A549 (cell line): Measurements from ENCODE around the gene RAB29. TPM values are rescaled to one million over a fixed set of nuclear protein-coding genes. Genes with fewer than 3 reads are reported as not detected.
A peak's percentile ranks its signal among the peaks of the same experiment; 100 is the strongest.

Source experiments
- ATAC-seq, 2 experiments: fragments of 200-7000 bp in 1 of 2; fragments of >200 bp in 1 of 2; cut with Nextera tagmentation in 1 of 2; cut with Tn5 transposase in 1 of 2; 3 replicates each; pipeline versions ENCODE4 v1.8.0 to v1.9.1; 2018 to 2020; ENCODE audit warnings: mild to moderate bottlenecking in 1 of 2, moderate library complexity in 1 of 2
- CTCF ChIA-PET: fragments of 300-600 bp; sonication (Branson Sonifier 250); formaldehyde crosslinking; extraction: SDS; loops from one replicate; lab custom pipeline; 2021; ENCODE audit warnings: antibody characterized with exemption, inconsistent platforms; lab: Yijun Ruan, JAX
- POLR2A ChIA-PET: fragments of 350-600 bp; formaldehyde crosslinking; extraction: SDS; loops from one replicate; lab custom pipeline; 2021; ENCODE audit warnings: antibody characterized with exemption, inconsistent platforms; lab: Yijun Ruan, JAX
- DNase-seq, 2 experiments: peaks; one replicate each; pipeline versions ENCODE4 v3.0.0 to v3.0.0-alpha.2; 2011 to 2016; ENCODE audit warnings: low read depth in 1 of 2, low spot score in 1 of 2
- FAIRE-seq: peaks from 2 replicates; lab custom pipeline; 2011; peaks lifted over from hg19 to GRCh38; lab: Jason Lieb, UNC
- H3K27ac ChIP-seq, 2 experiments: fragments of >200 bp; sonication (Bioruptor Twin); formaldehyde crosslinking; 3 replicates each; pipeline ENCODE4 v1.5.1; 2016 to 2017
- H3K4me1 ChIP-seq: fragments of >200 bp; sonication (Bioruptor Twin); formaldehyde crosslinking; 3 replicates; pipeline ENCODE4 v1.6.1; 2016
- H3K4me2 ChIP-seq: fragments of >200 bp; sonication (Bioruptor Twin); formaldehyde crosslinking; 3 replicates; pipeline ENCODE4 v1.6.1; 2016
- H3K4me3 ChIP-seq: fragments of >200 bp; sonication (Bioruptor Twin); formaldehyde crosslinking; 3 replicates; pipeline ENCODE4 v1.5.1; 2016
- H3K9me3 ChIP-seq: fragments of >200 bp; sonication (Bioruptor Twin); formaldehyde crosslinking; 3 replicates; pipeline ENCODE4 v1.6.1; 2016
- BCL3 ChIP-seq: fragments of >200 bp; sonication (Bioruptor Twin); formaldehyde crosslinking; IDR thresholded peaks from 3 replicates; pipeline ENCODE4 v1.6.1; 2016
- BHLHE40 ChIP-seq: IDR thresholded peaks from 2 replicates; pipeline ENCODE4 v1.6.1; 2012; ENCODE audit warnings: low read depth, low read length, inconsistent platforms
- CEBPB ChIP-seq, 2 experiments: fragments of >200 bp in 1 of 2; sonication (Bioruptor Twin) in 1 of 2; formaldehyde crosslinking in 1 of 2; IDR thresholded peaks; 2 replicates each; pipeline ENCODE4 v1.6.1; 2012 to 2016
- CHD2 ChIP-seq: fragments of 150-350 bp; IDR thresholded peaks from 2 replicates; pipeline ENCODE4 v1.6.1; 2014; ENCODE audit warnings: low read length; ENCODE audit not compliant: partially characterized antibody
- CTCF ChIP-seq: fragments of >200 bp; sonication (Bioruptor Twin); formaldehyde crosslinking; IDR thresholded peaks from 3 replicates; pipeline ENCODE4 v1.5.1; 2016
- E2F6 ChIP-seq: IDR thresholded peaks from 2 replicates; pipeline ENCODE4 v1.6.1; 2012; ENCODE audit warnings: low read depth, borderline replicate concordance
- HMGXB4 ChIP-seq: fragments of 250-450 bp; sonication (Bioruptor Pico); IDR thresholded peaks from 2 replicates; pipeline ENCODE4 v1.5.0; 2021; ENCODE audit warnings: mild to moderate bottlenecking, moderate library complexity, borderline replicate concordance
- JUN ChIP-seq, 2 experiments: fragments of >200 bp; sonication (Bioruptor Twin); formaldehyde crosslinking; IDR thresholded peaks; 2 replicates in 1 of 2; 3 replicates in 1 of 2; pipeline ENCODE4 v1.6.1; 2016 to 2017
- MAX ChIP-seq: IDR thresholded peaks from 2 replicates; pipeline ENCODE4 v1.6.1; 2012
- NFE2L2 ChIP-seq: fragments of 150-350 bp; conservative IDR thresholded peaks from 2 replicates; pipeline ENCODE4 v1.6.1; 2014; ENCODE audit warnings: low read length
- PBX3 ChIP-seq: IDR thresholded peaks from 2 replicates; pipeline ENCODE4 v1.6.1; 2012
- PHF8 ChIP-seq: fragments of 200-600 bp; sonication (generic); IDR thresholded peaks from 2 replicates; pipeline ENCODE4 v1.6.1; 2016; ENCODE audit warnings: low read depth, mild to moderate bottlenecking, antibody characterized with exemption, moderate library complexity, borderline replicate concordance
- POLR2A ChIP-seq: IDR thresholded peaks from 2 replicates; pipeline ENCODE4 v1.6.1; 2012; ENCODE audit warnings: mild to moderate bottlenecking, low read length
- RARB ChIP-seq: fragments of 250-450 bp; sonication (Bioruptor Pico); IDR thresholded peaks from 2 replicates; pipeline ENCODE4 v1.8.0; 2021; ENCODE audit warnings: mild to moderate bottlenecking, moderate library complexity
- RFX5 ChIP-seq: fragments of 450-650 bp; IDR thresholded peaks from 2 replicates; pipeline ENCODE4 v1.7.1; 2014; ENCODE audit warnings: antibody characterized with exemption, mild to moderate bottlenecking, moderate library complexity
- SMC3 ChIP-seq: fragments of >200 bp; sonication (Bioruptor Twin); formaldehyde crosslinking; IDR thresholded peaks from 3 replicates; pipeline ENCODE4 v1.6.1; 2018; ENCODE audit warnings: inconsistent platforms
- USF2 ChIP-seq: fragments of 450-650 bp; IDR thresholded peaks from 2 replicates; pipeline ENCODE4 v1.6.1; 2014; ENCODE audit warnings: antibody characterized with exemption
- ZC3H11A ChIP-seq: fragments of 450-650 bp; IDR thresholded peaks from 2 replicates; pipeline ENCODE4 v1.6.1; 2014; ENCODE audit warnings: antibody characterized with exemption, mild to moderate bottlenecking
- ZFP36 ChIP-seq: fragments of 450-650 bp; IDR thresholded peaks from 2 replicates; pipeline ENCODE4 v1.6.1; 2014; ENCODE audit warnings: borderline replicate concordance; ENCODE audit not compliant: partially characterized antibody
- ZSCAN20 ChIP-seq: fragments of 250-450 bp; sonication (Bioruptor Pico); IDR thresholded peaks from 2 replicates; pipeline ENCODE4 v1.8.0; 2022; ENCODE audit warnings: mild to moderate bottlenecking, moderate library complexity
- WGBS: methylation state at CpG from one replicate; pipeline ENCODE4 v1.1.6; 2017; ENCODE audit errors: missing lambda C conversion rate; 5-methylcytosine and 5-hydroxymethylcytosine counted together
- polyA plus RNA-seq, 4 experiments: library from polyadenylated mRNA; depleted of rRNA in 3 of 4; stranded (reverse); fragments of >200 nt; fragmentation: RNase III in 1 of 4; extraction: RNeasy Plus Mini Kit Qiagen cat#74134 plus additional on column Dnase treatment in 1 of 4; gene quantifications; 2 replicates in 3 of 4; 3 replicates in 1 of 4; pipeline ENCODE4 v1.2.3, GENCODE V29; 2011 to 2017

The RAB29 gene
- polyA plus RNA-seq, 2 of the 4 experiments (the other 2 are of a cell fraction): 9.8 to 17.9 TPM

GRCh38 chr1:205812878-205813754 is 37.8 kb upstream of the RAB29 start, which contains the start of gene SLC41A1:
SLC41A1 (minus strand) TSS chr1:205813198; CDS start chr1:205810441, 2,757 bp downstream.
- peak within 1 kb of the TSS; percentile 76 for H3K4me3 ChIP-seq
- peak within 1 kb of the TSS; percentile 93 for H3K4me2 ChIP-seq
- FAIRE-seq (no peak), ATAC-seq (peak; percentile 94 to 95), DNase-seq (peak; percentile 90 to 95)
- H3K27ac ChIP-seq: peak within 1 kb of the TSS; percentile 81 to 98
- H3K9me3 ChIP-seq: no peaks in the 10 kb centered on the region
- TF ChIP-seq POLR2A: peak; percentile 56
- TF ChIP-seq ZSCAN20 (CRISPR knock-in tag): no peak
- no peak for TF ChIP-seq CHD2
- no peak for TF ChIP-seq RARB (CRISPR knock-in tag)
- no peak for TF ChIP-seq E2F6
- no peak for TF ChIP-seq ZC3H11A
- TF ChIP-seq HMGXB4 (CRISPR knock-in tag): no peak
- TF ChIP-seq ZFP36: no peak
- TF ChIP-seq CTCF: no peak
- TF ChIP-seq USF2: peak; percentile 62
- no peak for TF ChIP-seq NFE2L2
- no peak for TF ChIP-seq SMC3
- no peak for TF ChIP-seq CEBPB (IDR thresholded peaks at IDR 0.05)
- peak; percentile 88 for TF ChIP-seq PHF8
- TF ChIP-seq BHLHE40: peak; percentile 16; the same call in 1 of the 2 replicates
- peak; percentile 91 for TF ChIP-seq PBX3
- TF ChIP-seq MAX: peak; percentile 15; the same call in 1 of the 2 replicates
- TF ChIP-seq RFX5: no peak
- 0 out of 3 replicates have a peak, but pooled peaks have one; percentile 47 for TF ChIP-seq BCL3
- TF ChIP-seq JUN (IDR thresholded peaks at IDR 0.05): peak in 1 of 2 experiments; percentile 31; a peak in 1 of 5 replicates
- H3K4me1 ChIP-seq: peaks cover 19% of the 10 kb centered on the region
- POLR2A ChIA-PET: interaction anchor here (0.7 kb wide), 1 partner anchor 67 kb away, joined by 4 read pairs; no protein-coding TSS in a partner anchor
- CTCF ChIA-PET: interaction anchor here (1.5 to 11.5 kb wide), 3 partner anchors 18 to 164 kb away, joined by 7 to 120 read pairs (median 10); no protein-coding TSS in a partner anchor
- 1% methylated on average over 35 of the region's 83 CpGs for WGBS
